Activated gamma-delta T cell treated with Interleukin-2 at 50 U/mL for 16 hours (primary cell): ENCODE results near the gene NID1.
"Not testable (repeated sequence)": the region's sequence is repeated elsewhere in the genome, so short reads cannot be mapped to it uniquely, and the experiment has no call there.

Experiments
- DNase-seq: peaks from one replicate; pipeline ENCODE4 v3.0.0-alpha.2; 2020

NID1 gene

DNA sequence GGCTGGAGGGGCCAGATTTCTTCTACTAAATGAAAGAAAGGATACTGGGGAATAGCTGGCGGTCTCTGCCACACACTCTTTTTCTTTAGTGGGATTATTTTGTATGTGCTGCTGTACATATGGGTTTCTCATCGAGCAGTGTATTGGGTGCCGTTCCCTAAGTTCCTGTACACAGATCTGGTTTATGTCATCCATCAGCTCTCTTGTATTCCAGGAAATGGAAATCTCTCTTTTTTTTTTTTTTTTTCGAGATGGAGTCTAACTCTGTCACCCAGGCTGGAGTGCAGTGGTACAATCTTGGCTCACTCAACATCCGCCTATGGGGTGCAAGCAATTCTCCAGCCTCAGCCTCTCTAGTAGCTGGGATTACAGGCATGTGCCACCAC is 27.0 kb upstream of the NID1 start:
- no peak for DNase-seq

DNA sequence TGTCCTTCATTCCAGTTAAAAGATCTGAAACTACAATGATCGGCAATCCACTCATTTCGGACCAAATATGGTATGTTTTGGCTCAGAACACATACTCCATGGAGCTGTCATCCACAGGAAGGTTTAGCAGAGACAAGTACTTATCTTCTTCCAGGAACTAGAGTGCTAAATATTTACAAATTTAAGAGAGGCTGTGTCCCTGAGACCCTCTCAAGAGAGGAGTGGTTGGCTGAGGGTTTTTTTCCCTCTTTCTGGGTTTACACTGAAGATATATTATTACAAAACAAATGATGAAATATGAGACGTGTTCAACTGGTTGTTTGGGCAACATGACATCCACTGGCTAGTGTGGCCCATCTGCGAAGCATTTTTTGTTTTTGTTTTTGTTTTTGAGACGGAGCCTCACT is 25.9 kb upstream of the NID1 start:
- DNase-seq = no peak

DNA sequence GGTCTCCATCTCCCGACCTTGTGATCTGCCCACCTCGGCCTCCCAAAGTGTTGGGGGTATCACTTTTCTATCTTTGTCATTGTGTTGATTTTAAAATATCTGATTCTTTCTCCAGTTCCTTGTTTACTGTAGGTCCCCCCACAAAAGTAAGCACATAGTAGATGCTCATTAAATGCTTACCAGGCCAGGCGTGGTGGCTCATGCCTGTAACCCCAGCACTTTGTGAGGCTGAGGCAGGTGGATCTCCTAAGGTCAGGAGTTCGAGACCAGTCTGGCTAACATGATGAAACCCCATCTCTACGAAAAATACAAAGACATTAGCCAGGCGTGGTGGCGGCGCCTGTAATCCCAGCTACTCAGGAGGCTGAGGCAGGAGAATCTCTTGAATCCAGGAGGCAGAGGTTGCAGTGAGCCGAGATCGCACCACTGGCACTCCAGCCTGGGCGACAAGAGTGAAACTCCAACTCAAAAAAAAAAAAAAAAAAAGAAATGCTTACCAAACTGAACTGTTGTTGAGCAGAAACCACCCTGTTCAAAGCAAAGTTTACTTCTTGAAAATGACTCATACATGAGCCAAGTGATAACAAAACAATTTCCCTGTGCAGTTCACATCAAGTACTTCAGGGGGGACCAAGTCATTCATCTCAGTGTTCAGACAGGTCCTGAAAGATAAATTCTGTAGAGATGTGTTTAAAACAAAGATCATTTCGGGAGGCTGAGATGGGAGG is 24.3 kb upstream of the NID1 start:
- DNase-seq = no peak

DNA sequence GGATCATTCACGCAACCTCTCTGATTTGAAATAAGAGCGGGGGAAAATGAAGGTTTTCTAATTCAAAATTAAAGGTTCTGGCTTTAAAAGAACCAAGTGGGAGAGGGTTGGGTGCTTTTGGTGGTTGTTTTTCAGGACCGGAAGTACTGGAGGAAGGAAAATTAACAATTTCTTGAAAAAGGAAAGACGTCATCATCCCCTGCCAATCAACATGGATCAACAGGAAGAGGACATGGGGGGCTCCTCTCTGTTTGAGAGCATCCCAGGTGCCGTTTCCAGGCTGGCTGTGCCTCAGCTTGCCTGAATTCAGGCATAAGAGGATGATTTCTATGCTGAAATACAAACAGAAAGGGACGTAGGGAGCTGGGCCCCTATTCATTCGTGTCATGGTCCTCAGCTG is 21.6 kb upstream of the NID1 start:
- DNase-seq = no peak

DNA sequence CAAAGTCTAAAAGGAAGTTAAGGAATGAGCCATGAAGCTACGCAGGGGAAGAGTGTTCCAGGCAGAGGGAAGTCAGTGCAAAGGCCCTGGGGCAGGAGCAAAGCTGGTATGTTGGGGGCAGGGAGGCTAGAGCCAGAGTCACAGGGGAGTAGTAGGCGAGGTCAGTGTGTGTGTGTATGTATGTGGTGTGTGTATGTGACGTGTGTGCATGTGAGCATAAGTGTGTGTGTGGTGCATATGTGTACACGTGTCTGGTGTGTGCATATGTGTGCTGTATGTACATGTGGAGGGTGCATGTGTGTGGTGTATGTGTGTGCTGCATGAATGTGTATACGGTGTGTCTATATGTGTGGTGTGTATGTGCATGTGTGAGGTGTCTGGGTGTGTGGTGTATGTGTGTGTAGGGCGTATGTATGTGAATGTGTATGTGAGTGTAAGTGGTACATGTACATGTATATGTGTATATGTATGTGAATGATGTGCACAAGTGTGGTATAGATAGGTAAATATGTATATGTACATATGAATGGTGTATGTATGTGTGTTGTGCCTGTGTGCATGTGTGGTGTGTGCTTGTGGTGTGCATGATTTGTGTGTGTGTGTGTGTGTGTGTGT is 20.8 kb upstream of the NID1 start:
- DNase-seq = no peak

DNA sequence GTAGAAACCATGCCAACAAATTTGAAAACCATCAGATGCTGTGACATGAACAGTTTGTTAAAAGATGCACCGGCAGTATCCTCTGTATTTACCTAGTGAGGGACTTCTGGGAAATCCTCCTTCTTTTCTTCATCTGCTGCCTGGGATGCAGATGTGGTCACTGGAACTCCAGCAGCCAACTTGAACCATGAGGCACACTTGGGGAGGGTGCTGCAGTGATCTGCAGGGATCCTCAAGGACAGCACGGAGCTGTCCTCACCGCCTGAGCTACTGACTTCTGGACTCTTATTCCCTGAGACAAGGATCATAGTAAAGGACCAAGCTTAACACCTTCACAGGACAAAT is 19.5 kb upstream of the NID1 start:
- DNase-seq = no peak

DNA sequence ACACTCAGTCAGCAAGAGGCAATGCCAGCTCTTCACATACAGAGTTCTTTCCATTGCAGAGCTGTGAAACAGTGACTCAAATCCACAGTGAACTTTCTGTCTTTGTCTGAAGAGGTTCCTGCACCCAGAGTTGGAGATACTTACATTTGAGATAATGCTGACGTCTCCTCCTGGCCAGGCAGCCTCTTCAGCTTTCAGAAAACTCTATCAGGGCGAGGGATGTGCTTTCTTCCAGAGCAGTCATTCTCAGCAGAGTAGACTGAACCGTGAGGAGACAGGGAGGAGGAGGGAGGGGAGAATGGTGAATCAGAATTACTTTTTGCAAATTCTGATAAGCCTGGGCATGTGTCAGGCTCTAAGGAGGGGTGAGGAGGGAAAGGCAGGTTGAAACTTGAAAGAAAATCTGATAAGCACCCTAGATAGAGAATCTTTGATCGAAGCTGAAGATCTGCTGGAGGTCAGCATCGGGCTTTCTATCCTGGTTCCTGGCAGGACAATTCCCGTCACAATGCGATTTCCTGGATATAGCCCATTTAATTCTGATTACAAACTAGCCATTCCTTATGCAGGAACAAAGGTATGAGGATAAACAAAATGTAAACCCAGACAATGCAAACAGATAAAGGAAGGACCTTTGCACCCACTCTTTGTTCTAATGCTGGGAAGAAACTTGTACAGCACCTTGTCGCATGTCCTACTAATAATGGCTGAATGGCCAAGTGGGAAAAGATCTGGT is 18.9 kb upstream of the NID1 start:
- DNase-seq = no peak

DNA sequence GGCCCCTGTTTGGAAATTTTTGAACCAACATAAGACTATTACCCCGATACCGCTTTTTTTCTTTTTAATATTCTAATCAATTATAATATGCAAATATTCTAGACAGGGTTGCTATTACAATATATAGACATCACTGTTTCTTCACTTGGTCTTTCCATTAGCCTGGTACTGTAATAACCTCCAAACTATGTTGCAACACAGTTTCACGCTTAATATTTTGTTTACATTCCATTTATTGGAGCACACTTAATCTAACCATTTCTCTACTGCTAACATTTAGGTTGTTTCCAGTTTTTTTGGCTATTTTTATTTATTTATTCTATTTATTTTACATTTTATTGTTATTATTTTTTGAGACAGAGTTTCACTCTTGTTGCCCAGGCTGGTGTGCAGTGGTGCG is 17.6 kb upstream of the NID1 start:
- DNase-seq = no peak

DNA sequence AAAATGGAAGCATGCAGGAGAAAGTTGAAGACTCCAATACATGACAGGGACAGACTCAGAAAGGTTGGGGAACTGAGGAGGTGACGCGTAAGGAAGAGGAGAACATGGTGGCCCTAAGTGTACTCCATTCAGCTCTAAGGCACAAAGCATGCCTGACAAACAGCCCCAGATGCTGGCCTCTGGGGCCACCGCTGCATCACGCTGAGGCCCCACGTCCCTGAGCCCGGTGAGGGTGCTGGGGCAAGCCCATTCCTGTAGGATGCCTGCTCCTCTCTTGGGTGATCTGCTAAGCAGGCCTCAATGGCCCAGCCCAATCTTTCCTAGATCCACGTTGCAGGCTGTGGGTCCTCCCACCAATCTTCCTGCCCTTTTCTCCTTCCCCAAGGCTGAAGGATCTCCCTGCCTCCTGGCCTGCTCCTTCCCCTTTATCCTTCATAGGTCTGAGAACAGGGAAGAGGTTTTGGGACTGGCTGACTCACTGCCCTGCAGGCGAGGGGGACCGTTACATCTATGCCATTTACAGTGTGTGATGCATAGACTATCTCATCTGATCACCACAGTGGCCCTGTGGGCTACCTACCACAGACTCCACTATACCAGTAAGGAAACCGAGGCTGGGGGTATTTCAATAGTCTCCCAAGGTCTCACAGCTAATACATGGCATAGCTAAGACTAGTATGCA is 16.8 kb upstream of the NID1 start:
- no peak for DNase-seq

DNA sequence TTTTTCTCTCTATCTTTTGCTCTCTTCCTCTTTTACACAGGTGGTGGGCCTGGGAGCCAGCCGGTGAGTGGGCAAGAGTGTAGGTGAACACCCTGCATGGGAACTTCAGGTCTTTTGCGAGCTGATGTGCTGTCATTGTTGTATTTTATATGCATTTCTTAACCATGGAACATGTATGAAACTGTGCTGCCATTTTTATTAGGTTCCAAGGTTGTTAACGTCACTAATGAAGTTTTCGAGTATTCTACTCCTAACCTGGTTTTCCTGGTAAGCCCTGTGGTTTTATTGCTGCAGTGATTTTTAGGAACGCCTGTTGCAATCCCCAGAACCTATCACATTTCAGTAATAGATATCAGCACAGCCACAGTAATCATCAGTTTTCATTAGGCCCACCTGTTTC is 14.8 kb upstream of the NID1 start:
- no peak for DNase-seq

DNA sequence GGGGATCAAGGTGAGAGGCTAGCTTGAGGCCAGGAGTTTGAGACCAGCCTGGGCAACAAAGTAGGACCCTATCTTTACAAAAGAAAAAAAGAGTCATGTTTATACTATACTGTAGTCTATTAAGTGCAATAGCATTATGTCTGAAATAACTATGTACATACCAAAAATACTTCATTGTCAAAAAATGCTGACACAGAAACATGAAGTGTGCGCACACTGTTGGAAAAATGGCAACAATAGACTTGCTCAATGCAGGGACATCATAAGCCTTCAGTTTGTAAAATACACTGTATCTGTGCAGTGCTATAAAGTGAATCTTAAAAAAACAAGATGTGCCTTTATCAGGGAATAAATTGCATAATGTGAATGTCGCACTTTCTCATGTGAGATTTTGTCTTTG is 14.1 kb upstream of the NID1 start:
- DNase-seq = no peak

DNA sequence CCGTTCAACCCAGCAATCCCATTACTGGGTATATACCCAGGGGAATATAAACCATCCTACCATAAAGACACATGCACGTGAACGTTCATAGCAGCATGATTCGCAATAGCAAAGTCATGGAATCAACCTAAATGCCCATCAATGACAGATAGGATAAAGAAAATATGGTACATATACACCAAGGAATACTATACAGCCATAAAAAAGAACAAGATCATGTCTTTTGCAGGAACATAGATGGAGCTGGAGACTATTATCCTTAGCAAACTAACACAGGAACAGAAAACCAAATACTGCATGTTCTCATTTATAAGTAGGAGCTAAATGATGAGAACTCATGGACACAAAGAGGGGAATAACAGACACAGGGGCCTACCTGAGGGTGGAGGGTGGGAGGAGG is 13.2 kb upstream of the NID1 start:
- DNase-seq = not testable (repeated sequence)

DNA sequence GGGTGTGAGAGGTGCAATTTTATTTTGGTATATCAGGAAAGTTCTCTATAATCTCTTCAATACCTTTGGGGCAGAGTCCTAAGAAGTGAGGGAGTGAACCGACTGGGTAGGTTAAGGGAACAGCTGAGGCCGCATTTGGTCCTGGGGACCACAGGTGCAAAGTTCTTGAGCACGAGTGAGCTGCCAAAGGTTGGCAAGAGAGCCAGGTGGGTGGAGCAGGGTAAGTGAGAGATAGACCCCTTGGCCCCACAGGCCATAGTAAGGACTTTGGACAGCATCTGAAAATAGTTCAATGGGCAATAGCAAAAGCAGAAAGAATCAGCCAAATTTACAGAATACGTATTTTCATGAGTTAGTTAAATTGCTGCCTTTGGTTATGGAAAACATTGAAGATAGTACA is 11.0 kb upstream of the NID1 start:
- no peak for DNase-seq

DNA sequence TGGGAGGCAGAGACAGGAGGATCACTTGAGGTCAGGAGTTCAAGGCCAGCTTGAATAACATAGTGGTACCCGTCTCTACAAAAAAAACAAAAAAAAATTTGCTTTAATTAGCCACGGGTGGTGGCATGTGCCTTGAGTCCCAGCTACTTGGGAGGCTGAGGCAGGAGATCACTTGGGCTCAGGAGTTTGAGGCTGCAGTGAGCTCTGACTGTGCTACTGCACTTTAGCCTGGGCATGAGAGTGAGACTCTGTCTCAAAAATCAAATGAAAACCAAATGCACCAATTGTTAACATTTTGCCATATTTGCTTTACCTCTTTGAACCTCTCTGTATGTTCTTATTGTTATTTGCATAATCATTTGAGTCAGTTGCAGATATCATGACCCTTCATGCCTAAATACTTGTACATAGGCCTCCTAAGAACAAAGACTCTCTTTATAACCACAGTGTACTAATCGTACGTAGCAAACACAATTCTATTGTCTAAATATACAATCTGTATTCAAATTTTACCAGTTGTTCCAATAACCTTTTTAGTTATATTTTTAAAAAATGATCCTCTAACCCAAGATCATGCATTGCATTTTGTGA is 8.5 kb upstream of the NID1 start:
- DNase-seq = no peak

DNA sequence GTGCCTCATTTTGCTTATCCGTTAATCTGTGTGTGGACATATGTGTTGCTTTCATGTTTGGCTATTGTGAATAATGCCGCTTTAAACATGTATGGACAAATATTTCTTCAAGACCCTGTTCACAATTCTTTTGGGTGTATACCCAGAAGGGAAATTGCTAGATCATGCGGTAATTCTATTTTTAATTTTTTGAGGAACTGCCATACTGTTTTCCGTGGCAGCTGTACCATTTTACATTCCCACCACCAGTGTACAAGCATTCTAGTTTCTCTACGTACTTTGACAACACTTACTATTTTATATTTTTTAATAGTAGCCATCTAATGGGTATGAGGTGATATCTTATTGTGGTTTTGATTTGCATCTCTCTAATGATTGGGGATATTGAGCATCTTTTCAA is 7.1 kb upstream of the NID1 start:
- DNase-seq = no peak

DNA sequence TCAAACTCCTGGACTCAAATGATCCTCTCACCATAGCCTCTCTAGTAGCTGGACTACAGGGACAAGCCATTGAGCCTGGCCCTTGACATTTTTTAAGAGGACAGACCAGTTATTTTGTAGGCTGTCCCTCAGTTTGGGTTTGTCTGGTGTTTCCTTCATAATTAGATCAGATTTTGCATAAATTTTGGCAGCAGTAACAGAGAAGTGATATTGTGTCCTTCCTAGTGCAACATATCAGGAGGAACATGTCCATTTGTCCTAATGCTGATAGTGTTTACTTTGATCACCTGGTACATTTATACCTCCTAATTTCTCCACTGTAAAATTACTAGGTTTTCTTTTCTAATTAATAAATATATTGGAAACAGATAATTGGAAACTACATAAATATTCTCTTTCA is 5.9 kb upstream of the NID1 start:
- DNase-seq = no peak

DNA sequence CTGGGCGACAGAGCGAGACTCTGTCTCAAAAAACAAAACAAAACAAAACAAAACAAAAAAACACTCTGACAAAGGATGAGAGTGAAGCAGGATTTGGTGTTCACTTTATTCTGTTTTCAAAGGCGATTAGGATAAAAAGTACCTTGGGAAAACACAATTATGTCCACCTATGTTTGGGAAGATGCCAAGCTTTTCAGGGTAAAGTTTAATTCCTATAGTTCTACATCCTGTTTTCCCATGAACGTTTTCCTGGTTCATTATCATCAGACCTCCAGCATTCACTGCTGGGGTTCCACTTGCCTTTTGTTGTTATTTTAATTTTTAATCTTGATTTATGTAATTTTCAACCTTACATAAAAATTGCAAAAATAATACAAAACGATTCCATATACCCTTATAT is 4.9 kb upstream of the NID1 start:
- no peak for DNase-seq

DNA sequence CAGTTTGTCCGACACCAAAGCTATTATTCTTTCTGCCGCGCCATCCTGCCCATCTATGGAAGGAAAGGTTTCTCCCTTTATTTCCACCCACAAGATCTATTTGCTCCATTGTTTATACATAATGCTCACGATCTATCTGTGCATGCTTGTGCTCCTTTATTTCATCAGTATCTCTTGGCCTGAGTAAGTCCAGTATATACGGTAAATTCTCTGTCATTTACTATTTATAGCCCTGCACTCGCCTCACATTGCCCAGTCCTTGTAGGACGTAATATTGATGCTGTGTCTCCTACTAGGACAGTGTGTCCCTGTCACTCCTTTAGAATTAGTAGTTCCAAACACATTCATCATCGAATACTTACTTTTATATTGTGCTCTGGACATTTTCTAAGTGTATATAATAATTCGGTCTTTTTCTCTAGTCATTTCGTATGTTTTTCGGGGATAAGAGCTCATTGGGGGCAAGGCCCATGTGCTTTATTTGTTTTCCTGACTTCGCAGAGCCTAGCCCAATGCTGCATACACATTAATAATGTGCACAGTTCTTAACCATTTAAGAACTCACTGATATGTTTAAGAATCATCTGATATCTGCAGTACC is 3.1 kb upstream of the NID1 start:
- no peak for DNase-seq

DNA sequence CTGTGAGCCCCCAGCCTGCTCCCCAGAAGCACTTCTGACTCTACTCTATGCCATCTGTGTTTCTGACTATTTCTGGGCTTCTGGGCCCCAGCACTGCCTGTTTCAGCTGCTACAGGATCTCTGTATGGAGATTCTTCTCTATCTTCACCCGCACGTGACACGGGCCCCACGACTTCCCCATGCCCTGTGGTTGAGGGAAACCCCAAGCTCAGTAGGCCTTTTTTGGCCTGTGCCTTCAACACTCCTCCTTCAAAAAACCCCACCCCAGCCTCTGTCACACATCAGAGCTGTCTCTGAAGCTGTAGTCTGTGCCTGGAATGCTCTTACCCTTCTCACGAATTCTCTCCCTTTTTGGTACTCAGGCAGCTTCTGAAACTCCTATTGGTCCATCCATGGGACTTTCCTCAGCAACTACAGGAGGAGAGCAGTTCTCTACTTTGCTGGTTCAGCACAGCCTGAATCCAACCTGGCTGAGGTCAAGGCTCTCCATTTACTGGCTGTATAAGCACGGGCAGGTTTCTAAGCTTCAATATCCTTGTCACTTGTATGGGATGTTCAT is 2.0 kb upstream of the NID1 start:
- DNase-seq = peak; percentile 40

DNA sequence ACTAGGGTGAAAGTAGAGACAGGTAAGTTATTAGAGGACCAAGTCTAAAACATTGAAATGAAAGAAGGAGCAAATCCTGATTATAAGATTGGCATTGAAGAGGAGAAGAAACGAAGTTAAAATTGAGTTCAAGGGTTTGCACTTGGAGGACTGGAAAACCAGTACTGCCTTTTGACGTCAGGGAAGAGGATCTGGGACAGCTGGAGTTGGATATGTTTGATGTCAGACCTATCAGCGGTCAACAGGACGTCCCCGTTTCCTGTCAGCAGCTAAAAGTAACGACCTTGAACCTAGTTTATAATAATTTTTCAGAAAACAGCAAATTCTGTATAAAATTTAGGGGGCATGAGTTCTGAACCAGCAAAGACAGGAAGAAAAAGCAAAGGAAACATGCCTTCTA is 1.2 kb upstream of the NID1 start:
- no peak for DNase-seq

DNA sequence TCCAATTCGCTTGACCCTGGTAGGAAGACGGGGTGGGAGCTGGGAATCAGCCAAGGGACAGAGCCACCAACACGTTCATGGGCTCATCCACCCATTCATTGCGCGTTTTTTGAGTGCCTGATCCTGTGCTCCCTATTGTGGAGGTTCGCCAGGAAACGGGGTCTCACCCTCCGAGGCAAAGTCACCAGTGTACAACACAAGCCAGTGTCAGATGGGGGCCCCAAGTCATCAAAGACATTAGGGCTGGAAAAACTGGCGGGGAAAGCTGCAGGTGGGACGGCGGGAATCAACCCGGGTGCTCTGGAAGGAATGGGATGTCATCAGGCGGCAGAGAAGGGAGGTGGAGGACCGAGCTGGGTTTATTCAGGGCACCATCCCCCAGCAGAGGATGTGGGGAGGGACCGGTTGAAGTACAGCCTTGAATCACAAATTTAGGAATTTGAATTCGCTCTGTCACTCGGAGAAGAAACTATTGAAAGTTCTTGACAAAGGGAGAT is 667 bp upstream of the NID1 start:
- DNase-seq = no peak

DNA sequence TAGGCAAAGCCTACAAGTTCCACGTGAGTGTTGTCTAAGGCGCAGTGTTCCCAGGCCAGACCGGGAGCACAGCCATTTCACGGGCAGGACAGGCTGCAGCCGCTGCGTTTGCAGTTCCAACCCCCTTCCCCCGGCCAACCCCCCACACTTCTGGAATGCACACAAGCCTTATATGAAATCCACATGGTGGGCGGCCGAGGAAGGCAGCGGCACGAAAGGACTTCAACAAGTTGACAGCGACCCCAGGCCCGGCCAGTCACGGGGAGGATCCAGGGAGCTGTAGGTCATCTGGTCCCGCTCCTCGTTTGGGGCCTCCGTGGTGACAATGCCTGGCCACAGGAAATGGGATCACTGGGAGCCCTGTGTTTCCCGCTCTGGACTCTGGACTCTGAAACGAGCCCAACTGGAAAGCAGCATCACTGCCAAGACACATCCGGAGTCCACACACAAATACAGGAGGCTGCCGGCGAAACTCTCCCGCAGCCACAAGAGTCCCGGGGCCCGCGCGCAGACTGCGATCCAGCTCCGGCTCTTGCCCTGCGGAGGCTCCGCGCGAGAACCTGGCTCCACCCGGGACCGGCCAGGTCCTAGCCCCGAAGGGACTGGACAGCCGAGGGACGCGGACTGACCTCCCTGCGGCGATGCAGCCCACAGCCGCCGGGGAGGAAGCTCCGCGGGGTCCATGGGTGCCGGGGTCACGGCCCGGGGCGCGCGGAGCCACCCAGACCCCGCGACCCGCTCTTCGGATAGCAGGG is 794 bp downstream of the NID1 start:
- no peak for DNase-seq
